Embryonic facial prominence (tissue), 1 donor: Measurements from ENCODE around the gene CFAP157.

ENCODE experiments used
- DNase-seq: peaks from one replicate; pipeline ENCODE4 v3.0.0-alpha.2; 2016; ENCODE audit errors: extremely low spot score

The CFAP157 gene

DNA sequence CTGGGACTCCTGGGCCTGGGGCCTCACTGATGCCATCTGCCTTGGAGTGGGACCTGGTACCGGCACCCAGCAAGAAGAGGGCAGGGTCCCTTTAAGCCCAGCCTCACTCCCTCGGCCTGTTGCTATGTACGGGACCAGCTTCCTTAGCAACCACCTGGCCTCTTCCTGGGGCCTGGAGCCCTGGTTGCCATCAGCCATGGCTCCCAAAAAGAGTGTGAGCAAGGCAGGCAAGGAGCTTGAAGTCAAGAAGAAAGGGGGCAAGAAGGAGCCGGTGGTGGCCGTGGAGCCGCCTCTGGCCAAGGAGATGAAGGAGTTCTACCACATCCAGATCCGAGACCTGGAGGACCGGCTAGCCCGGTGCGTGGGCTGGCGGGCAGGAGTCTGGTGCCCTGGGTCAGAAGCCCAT lies at the start of gene CFAP157:
CFAP157 (plus strand) TSS at position 153 of the 406 bp plus-strand sequence; CDS start at position 197, 44 bp downstream.
- no peak for DNase-seq

DNA sequence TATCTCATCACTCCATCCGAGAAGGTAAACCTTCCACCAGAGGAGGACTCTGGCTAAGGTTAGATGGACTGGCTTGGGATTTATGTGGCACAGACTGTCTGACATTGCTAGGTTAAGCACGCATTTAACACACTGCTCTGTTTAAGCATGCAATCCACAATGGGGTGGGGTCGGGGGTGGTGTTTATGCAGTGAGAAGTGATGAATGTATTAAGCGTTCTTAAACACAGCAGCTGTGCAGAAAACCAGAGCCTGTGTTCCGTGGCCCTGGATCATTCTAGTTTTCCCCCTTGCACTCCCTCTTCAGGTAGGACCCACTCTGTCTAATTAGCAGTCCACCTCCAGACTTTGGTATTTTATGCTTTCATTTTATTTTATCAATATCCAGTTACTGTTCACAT lies 48.4 kb upstream of the CFAP157 start:
- DNase-seq = no peak

DNA sequence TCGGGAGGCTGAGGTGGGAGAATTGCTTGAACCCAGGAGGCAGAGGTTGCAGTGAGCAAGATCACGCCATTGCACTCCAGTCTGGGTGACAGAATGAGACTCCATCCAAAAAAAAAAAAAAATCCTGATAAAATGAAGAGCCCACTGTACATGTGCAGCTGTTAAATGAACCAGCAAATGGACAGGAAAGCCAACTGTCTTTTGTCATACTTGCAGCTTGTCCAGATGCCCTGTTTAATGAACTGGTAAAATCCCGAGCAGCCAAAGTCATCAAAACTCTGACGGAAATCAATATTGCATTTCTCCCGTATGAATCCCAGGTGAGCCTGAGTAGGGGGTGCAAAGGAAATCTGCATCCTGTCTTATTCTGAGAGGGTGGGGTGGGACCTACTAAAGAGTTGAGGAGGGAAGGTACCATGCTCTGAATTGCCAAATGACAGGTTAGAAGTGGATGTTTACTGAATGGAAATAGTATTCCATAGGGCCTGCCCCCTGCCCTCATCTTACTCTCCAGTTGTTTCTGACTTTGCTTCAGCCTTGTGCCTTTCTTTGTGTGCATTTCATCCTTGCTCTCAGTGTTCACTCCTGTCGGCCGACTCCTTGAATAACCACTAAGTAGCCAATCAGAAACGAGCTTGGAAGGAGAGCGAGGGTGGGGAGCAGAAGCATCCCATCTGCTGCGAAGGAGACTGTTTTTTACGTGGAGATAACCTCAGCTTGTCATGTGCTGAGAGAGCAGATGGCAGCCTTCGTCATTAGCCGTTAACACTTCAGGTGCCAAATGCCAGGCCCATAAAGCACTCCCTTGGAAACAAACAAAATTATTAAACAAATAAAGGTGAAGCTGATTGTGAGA lies 45.7 kb upstream of the CFAP157 start:
- no peak for DNase-seq

DNA sequence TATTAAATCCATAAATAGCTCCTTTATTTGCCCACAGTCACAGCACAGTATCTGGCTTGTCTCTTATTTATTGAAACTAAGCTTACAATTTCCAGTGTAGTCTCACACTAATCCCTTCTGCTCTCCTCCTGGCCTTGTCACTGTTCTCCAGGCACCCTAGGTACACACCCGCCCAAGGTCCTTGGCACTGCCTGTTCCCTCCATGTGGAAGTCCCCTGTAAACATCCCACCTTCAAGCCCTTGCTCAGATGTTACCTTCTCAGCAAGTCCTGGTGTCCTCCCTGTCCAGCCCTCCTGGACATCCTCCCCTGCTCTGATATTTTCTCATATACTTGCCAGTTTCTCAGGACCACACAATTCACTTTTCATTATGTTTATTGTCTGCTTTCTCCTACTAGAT lies 44.2 kb upstream of the CFAP157 start:
- DNase-seq = no peak

DNA sequence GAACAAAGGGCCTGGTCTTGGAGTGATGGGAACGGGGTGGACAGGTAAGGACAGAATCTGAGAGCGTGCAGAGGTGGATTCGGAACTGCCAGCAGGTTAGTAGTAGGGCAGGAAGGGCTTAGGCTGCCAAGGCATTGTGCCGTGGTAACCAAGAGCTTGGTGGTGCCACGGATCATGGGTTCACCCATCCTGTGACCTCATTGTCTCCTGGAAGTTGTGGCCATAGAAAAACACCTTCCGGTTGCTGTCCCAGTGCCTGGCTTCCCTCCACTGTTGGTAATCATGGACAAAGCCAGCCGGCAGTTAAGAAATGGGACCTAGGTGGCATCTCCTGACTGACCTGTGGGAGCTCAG lies 42.5 kb upstream of the CFAP157 start:
- DNase-seq = no peak

DNA sequence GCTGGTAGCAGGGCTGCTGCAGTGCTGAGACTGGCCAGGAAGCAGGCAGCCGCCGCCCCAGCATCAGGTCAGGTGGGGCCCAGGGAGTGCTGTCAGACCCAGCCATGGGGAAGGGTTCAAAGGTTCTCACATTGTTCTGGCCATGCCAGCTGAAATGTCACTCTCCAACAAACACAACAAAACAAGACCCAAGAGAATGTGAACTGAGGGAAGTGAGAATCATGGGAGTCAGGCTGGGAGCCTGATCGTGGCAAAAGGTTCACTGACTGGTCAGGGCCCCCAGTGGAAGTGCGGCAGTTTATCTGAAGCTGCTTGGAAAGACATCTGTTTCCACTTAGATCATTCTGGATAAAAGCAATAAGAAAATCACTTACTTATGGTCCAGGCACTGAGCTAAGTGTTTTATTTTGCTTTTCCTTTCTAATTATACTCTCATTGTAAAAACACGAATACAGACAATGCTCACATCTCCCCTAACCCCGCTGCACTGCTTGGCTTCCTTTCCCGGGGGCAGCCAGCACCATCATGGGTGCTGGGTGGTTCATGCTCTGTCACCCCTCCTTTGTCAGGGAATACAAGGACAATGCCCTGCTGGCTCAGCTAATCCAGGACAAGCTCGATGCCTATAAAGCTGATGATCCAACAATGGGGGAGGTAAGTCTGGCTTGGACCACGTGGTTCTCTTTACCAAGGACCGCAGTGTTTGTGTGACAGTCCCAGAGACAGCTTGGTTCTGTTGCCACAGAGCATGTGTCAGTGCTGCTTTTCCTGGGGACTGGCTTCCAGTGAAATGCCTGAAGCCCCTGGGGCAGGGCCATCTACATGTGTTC lies 41.9 kb upstream of the CFAP157 start:
- DNase-seq = peak; percentile 7

DNA sequence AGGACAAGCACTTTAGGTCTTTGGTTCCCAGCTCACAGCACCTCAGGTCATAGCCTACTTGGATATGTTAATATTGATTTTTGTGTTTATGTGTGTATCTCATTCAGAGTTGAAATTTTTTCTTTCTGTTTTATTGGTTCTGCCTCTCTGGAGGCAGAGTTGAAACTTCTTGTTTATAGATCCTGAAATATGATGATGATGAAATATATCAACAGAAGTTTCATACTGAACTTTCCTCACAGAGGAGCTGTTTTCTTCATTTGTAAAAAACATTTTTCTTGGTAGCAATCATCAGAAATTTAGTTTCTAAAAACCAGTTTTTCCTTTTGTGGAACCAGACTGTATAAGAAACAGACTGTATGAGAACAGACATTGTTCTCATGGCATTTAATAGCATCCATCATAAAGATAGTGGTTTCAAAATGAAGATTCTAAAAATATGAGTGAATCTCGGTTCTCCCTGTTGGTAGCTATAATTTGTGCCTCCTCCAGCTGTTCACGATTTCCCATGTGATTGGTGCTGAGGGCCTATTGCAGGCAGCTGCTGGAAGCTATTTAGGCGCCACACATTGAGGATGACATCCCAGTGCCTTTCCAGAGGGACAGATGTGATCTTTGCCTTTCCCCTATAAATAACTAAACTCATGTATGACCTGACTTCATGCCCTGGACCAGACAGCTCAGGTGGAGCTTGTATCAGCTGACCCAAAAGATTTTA lies 39.5 kb upstream of the CFAP157 start:
- no peak for DNase-seq

DNA sequence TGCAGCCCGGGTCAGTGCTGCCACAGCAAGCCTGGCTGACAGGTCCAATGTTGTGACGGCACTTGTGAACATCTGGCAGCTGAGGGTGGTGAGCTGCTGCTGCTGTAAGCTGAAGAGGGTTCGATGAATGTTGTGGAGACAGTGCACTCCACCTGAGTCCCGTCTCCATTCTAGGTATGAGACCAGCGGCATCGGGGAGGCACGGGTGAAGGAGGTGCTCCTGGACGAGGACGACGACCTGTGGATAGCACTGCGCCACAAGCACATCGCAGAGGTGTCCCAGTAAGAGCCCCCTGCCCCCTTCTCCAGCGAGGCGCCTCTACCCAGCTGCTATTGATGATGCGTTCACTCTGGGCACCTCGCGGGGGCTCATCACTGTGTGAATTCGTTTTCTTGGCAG lies 38.9 kb upstream of the CFAP157 start:
- no peak for DNase-seq

DNA sequence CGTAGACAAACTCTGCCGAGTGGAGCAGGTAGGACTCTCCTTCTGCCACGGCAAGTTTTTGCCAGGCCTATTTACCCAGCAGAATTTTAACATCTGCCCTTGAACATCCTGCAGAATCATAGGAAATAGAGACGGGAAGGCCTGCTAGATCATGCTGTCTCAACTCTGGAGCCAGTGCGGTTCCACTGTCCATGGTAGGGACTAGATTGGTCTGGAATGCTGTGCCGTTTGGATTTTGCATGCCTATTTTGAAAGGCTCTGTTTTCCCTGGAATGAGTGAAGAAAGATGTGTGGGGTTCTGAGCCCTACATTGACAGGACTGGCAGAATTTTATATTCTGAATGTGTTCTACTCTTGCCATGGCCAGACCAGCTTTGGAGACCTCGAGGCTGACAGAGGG lies 33.6 kb upstream of the CFAP157 start:
- DNase-seq = no peak

DNA sequence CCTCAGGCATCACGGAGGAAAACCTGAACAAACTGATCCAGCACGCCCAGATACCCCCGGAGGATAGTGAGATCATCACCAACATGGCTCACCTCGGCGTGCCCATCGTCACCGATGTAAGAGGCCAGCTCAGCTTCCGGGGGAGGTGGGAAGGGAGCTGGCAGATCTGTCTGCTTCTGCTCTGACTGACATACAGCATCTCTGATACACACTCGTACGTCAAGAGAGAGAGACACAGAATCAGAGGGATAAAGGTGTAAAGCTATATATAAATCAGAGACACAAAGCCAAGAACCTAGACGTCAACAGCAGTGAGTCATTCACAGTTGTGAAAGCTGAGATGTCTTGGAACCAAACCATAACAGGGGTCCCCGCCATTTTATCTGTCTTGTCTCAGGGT lies 30.1 kb upstream of the CFAP157 start:
- no peak for DNase-seq

DNA sequence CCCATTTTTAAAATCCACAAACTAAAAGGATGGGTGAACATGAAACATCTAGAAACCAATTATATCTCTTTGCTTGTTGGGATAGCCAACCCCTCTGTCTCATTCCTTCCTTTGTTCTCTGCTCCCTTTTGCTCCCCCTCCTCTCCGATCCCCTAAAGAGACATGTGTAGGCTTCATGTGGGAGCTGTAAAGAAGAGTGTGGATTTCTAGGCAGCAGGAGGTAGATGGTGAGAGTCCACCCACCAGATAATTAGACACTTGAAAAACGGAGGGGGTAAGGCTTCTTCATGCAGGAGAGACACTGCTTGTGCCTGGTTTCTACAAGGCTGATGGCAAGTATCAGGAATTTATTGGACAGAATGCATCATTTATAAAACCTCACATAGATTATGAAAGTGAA lies 27.3 kb upstream of the CFAP157 start:
- DNase-seq = no peak

DNA sequence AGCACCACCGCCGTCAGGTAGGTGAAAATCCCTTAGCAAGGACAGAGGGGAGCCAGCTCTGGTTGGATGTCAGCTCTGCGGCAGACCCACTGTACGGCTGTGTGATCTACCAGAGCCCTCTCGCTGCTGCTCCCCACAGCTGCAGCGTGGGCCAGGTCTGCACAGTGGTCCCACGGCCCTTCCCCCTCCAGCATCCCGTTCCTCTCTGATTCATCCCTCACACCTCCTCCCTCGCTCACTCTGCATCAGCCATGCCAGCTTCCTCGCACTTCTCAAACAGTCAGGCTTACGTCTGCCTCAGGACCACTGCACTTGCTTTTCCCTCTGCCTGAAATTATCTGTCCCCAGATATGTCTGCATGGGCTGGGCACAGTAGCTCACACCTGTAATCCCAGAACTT lies 26.6 kb upstream of the CFAP157 start:
- no peak for DNase-seq

DNA sequence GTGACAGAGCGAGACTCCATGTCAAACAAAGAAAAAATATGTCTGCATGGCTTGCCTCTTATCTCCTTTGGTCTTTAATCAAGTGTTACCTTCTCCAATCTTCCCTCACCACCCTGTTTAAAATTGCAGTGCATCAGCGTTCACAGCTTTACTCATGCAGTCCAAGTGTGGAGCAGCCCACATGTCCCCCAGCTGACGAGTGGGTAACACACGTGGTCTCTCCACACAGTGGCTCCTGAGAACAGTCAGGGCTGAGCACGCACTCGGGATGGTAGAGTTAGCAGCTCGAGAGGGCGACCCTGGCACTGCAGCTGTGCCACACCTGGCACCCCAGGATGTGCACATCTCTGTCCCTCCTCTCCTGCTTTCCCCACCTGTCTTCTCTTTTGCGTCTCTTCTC lies 25.9 kb upstream of the CFAP157 start:
- DNase-seq = no peak

DNA sequence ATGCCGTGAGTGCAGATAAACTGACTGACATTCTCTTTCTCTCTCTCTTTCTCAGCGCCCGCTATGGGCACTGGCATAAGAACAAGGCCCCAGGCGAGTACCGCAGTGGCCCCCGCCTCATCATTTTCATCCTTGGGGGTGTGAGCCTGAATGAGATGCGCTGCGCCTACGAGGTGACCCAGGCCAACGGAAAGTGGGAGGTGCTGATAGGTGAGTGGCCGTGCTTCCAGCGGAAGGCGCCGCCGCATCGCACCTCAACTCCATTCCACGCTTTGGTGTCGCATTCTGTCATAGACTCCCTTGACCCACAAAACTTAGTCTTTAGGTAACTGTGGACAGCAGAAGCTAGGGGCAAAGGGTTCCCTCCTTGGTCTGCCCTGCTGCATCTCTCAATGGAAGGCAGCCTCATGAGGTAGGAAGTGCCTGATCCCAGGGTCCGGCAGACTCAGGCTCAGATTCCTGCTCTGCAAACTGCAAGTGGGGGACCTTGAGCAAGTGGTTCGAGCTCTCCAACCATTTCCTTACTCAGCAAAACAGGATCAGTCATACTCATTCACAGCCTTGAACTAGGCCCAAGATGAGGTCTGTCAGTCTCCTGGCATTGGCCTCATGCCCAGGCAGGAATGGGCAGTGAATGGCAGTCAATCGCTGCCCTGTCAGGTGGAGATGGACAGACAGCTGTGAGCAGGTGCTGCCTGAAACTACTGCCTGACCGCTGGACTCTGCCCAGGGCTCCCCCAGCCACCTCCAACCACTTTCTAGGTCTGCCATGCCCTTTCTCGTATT lies 24.2 kb upstream of the CFAP157 start:
- no peak for DNase-seq

DNA sequence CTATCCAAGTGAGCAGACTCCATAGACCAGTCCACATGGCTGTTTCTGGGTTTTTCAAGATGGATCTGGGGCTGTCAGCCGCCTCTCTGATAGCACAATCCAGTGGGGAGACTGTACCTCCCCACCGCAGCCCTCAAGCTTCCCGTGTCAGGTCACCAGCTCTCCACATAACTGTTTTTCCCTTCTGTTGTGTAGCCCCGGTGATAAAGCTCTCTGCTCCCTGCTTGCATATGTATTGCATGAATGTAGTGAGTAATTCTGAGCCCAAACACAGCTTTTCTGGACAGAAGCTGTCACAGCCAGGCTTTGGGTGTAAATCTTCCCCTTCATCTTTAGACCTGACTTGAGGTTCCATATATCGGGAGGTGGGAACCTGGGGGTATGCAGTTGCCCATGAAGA lies 23.1 kb upstream of the CFAP157 start:
- no peak for DNase-seq

DNA sequence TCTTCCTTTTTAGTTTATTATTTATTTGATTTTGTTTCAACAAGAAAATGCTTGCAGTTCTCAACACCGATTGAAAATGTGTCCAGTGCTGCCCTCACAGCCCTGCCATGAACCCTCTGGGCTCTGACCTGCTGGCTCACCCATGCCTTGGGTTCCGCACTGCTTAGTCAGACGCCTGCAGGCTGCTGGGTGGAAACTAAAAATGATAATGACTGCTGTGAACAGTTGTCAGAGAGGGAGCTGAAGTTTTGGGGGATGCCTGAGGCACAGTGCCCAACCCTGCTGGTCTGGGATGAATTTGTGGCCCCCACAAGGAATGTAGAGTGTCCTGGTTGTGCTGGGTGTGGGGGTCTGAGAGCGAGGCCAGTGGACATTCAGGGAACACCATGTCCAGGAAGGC lies 22.2 kb upstream of the CFAP157 start:
- DNase-seq = no peak

DNA sequence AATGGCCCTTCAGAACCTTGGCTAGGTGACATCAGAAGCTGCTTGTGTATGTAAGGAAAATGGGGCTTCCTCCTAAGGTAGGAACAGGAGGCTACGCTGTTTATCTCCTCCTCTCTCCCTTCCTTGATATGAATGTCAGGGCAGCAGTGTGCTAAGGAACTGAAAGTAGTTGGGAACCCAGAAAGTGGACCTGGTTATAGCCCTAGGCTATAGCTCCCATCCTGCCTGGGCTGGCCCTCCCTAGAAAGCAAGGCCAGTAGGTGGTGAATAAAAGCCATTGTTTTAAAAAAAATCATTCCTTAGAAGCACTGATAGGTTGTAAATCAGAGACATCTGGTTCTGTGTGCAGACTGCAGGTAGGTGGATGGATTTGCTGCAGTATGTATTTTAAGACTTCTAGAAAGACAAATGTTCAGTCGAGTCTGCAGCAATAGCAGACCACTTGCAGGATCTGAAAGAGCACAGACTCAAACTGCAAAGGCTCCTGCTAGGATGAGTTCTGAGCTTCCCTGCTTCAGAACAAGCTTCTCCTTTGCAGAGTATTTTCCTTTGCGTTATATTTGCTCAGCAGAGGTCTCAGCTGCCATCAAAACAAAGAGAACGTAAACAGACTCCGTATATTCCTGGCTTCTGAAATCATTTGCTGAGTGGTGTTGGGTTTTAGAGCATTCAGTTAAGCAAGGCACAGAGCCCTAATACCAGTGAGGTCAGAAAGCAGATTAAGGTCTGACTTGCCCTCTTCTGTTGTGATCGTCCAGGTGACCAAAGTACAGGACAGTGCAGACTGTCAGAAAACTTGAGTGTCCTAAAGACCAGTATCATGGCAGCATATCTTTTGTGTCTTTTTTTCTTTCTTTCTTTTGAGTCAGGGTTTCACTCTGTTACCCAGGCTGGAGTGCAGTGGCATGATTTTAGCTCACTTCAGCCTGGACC lies 20.1 kb upstream of the CFAP157 start:
- no peak for DNase-seq

DNA sequence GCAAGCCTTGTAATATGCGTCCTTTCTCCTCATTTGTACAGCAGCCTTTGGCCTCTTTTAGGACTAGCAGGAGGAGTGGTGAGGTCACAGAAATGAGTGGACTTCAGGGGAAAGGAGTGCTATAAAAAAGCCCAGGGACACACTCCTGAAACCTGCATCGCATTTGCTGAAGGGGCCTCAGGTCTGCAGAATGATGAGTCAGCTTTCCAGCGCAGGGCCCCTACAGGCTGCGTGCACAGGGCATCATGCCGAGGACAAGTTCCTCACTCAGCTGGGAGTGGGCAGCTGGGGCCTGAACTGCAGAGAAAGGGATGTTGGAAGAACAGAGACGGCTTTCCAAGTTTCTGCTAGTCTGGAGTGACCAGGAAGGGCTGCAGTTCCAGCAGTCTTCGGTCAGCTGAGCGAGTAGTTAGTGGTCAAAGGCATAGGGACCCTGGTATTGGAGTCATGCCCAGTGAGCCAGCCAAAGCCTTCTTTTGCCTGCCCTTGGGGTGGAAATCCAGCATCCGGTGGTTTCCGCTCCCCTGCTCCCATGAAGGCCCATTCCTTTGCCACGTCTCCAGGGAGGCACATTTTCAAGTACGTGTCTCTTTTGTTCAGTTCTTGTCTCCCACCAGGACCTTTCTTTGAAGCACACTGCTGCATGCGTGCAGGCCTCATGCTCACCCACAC lies 17.3 kb upstream of the CFAP157 start:
- no peak for DNase-seq

DNA sequence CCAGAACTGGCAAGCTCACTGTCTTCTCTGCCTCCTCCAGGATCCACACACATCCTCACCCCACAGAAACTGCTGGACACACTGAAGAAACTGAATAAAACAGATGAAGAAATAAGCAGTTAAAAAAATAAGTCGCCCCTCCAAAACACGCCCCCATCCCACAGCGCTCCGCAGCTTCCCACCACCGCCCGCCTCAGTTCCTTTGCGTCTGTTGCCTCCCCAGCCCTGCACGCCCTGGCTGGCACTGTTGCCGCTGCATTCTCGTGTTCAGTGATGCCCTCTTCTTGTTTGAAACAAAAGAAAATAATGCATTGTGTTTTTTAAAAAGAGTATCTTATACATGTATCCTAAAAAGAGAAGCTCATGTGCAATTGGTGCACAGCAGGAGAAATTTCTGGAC lies 16.1 kb upstream of the CFAP157 start:
- no peak for DNase-seq

DNA sequence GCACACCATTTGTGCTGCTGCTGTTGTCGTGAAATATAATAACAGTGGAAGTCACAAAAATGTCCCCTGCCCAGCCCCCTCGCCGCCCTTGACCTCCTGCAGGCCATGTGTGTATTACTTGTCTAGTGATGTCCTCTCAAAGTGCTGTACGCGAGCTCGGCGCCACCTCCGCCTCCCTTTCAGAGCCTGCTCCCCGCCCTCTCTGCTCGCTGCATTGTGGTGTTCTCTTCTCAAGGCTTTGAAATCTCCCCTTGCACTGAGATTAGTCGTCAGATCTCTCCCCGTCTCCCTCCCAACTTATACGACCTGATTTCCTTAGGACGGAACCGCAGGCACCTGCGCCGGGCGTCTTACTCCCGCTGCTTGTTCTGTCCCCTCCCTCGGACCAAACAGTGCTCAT lies 14.7 kb upstream of the CFAP157 start:
- DNase-seq = no peak
